GM19463 (cell line): ENCODE data around the gene SPPL2A.
"Not testable (repeated sequence)": the region's sequence is repeated elsewhere in the genome, so short reads cannot be mapped to it uniquely, and the experiment has no call there.

Source experiments
- ATAC-seq: cut with Tn5 transposase; IDR thresholded peaks from one replicate; pipeline ENCODE4 v1.9.1; 2021; ENCODE audit warnings: mild to moderate bottlenecking, moderate library complexity; ENCODE audit not compliant: unreplicated experiment

SPPL2A gene

DNA sequence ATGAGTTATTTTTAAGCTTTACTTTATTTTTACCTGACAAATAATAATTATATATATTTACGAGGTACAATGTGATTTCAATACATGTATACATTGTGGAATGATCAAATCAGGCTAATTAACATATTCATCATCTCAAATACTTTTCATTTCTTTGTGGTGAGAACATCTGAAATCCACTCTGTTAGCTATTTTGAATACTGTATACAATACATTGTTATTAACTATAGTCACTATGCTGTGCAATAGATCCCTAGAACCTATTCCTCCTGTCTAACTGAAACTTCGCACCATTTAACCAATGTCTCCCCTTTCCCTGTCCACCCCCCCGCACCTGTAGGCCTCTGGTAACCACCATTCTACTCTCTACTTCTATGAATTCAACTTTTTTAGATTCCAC lies 7.9 kb upstream of the SPPL2A start:
- ATAC-seq = no peak

DNA sequence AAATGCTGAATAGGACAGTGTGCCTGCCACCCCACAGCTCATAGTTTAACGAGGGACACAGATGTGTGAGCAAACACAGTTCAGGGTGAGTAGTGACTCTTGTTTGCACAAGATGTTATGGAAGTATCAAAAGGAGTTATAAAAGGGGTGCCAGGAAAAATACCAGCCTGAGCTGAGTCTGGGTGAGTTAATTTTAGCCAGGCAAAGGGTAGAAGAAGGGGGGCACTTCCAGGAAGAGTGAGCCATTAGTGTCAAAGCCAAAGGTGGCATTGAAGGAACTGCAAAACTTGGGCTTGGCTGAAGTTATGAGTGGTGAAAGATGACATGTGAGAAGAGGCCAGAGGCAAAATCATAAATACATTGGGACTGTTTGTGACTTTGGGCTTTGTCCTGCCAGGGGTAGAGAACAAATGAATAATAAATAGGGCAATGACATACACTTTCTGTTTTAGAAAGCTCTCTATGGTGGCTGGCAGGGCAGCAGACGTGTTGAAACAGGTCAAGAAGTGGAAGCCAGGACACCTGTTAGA lies 1.9 kb upstream of the SPPL2A start:
- ATAC-seq = no peak

DNA sequence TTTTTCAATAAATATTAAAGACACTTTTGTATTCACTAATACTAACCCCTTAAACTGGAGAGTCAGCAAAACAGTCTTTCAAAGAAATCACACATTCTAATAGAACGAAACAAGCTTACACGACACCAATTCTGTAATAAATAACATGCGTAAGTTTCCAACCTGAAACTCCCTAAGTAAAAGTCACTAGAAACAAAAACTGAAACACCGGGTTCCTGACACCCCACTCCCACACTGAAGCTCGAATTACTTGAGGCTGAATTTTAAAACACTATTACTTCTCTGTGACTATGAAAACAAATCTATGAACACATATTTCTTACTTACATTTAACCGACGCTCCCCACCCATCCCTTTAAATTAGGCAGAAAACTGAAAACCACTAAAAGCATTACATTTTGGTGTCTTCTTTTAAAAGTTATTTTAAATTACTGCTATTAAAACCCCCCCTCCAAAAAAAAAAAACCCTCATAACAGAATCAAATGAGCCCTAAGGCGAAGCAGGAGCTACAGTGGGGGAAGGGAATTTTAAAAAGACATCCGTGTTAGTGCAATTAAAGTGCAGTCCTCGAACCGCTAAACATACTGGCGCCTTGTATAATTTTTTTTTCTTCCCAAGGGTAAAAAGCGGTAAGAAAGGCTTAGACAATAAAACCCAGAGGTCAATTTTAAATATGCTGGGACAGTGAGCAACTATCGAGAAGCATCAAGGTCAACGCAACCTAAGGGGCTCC lies 878 bp downstream of the SPPL2A start:
- no peak for ATAC-seq

DNA sequence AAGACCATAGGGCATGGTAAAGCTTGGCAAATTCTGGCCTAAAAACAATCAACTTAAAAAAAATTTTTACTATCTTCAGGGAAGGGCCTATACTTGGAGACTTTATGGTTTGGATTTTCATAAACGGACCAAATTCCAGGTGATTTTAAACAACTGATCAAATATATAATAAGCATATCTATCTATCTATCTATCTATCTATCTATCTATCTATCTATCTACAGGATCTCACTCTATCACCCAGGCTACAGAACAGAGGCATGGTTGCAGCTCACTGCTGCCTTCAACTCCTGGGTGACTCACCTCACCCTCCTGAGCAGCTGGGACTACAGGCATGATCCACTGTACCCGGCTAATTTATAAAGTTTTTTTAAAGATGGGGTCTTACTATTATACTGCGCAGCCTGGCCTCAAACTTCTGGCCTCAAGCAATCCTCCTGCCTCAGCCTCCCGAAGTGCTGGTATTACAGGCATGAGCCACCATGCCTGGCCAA lies 6.7 kb downstream of the SPPL2A start:
- ATAC-seq = no peak

DNA sequence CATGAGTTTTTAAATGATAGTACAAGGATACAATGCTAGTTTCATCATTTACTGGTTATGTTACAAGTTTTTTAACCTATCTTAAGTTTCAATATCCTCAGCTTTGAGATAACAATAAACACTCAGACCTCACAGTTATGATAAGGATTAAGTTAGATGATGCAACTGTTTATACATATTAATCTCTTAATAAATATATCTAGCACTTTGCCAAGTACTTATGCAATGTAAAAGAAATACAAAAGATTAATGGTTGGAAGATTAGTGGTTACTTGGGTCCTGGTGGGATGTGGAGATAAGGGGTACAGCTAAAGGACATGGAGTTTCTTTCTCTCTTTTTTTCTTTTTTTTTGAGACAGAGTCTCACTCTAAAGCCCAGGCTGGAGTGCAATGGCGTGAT lies 12.0 kb downstream of the SPPL2A start:
- no peak for ATAC-seq

DNA sequence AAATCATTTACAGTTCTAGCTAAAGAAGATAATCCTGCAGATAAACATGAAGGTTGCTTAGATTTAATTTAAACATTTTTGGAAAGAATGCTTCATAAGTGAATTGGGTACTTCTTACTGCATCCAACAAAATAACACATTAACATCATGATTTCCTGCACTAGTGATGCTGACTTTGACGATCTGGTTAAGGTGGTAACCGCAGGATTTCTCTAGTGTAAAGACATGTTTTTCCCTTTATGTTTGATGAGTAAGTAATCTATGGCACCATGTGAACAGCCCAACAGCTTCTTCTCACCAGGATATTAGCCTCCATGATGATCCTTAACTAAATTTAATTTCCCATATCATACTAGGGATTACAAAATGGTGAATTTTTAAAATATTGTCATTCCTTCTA lies 14.1 kb downstream of the SPPL2A start:
- no peak for ATAC-seq

DNA sequence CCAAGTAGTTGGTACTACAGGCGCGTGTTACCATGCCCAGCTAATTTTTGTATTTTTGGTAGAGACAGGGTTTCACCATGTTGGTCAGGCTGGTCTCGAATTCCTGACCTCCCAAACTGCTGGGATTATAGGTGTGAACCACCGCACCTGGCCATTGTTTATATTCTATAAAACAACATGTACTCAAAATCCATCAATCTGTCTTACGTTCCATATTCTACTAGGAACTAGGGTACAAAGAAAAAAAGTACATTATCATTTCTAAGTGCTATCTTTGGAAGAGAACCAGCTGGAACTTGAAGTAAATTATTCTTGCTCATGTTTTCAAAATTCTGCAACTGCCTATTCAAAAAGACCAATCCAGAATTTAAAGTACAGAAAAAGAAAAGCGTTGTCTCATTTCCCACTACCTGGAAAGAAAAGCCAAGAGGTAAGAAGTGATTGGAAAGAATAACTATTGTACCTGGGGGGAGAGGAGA lies 15.2 kb downstream of the SPPL2A start:
- ATAC-seq = no peak

DNA sequence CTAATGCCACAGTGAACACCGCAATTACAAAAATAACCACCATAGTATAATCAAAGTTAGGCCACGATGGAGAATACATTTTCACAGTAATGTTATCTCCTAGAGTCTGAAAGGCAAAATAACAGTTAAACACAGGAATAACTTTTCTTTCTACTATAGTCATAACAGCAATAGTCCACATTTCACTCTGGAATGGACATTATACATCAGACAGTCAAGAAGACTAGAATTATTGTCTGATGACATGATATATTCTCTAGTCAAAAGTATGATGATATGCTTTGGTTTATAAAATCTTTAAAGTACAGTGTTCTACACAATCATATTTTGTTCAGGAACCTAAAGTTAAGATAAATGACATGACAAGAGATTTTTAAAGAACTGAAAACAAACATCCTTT lies 18.0 kb downstream of the SPPL2A start:
- ATAC-seq = no peak

DNA sequence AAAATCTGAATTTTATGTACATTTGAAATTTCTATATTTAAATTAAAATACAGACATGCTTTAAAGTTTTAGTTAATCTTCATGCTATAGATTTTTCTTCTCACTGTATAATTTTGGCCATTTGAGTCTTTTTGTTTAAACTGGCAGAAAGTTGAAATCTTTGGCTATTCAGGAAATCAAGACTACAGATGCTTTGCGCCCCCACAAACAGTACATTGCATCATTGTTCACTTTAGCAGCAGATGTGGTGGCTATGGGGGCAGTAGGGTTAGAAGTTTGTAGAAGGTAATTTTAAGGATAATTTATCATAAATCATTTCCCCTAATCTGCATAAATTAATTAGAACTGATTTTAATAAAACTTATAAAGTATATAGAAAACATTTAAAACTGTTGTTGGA lies 20.9 kb downstream of the SPPL2A start:
- no peak for ATAC-seq

DNA sequence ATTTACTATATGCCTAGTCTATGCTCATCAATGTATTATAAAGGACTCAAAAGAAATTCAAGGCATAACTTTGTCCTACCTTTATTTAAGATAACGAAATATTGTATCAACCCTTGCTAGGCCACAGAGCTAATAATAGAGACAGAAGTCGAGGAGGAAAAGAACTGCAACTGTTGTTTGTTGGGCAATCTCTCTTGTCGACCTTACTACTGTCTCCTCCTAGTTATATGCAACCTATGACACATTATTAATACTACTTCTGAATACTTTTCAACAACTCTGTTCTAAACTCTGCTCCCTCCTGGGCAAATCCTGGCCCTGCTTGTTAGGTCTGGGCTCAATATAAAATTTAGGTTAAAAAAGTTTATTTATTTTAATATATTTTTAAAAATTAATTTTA lies 24.6 kb downstream of the SPPL2A start:
- no peak for ATAC-seq

DNA sequence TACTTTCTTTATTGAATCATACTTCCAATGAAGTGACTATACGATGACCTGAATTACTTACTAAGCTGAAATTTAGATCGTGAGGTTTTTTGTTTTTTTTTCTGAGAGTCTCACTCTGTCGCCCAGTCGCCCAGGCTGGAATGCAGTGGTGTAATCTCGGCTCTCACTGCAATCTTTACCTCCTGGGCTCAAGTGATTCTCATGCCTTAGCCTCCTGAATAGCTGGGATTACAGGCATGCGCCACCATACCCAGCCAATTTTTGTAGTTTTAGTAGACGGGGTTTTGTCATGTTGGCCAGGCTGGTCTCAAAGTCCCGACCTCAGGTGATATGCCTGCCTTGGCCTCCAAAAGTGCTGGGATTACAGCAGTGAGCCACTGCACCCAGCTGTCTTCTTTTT lies 28.7 kb downstream of the SPPL2A start:
- ATAC-seq = no peak

DNA sequence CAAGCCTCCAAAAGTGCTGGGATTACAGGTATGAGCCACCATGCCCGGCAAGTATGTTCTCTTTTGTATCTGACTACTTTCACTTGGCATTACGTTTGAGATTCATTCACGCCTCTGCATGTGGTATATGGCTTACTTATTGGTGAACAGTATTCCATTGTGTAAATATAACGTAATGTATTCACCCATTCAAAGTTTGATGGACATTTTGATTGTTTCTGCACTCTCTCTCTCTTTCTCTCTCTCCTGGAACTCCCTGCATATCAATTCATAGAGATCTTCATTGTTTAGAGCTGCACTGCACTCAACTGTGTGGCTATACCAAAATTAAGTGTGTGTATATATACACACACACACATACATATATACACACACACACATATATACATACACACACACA lies 30.4 kb downstream of the SPPL2A start:
- ATAC-seq = no peak

DNA sequence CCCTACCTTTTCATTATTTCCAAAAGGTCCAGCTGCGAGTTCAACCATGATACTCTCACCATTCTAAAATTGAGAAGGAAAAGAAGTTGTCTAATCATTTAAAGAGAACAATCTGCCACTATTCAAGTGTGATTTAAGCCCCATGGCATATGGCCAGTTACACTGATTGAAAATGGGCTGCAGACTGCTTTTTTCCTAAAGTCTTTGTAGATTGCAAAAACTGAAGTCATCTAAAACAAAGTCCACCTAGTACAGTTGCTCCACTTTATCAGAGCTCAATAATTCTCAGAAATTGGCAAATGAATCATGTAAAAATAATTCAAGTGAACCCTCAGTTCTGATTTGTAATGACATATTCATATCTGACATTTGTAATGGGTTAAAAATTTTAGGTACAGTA lies 39.2 kb downstream of the SPPL2A start:
- ATAC-seq = no peak

DNA sequence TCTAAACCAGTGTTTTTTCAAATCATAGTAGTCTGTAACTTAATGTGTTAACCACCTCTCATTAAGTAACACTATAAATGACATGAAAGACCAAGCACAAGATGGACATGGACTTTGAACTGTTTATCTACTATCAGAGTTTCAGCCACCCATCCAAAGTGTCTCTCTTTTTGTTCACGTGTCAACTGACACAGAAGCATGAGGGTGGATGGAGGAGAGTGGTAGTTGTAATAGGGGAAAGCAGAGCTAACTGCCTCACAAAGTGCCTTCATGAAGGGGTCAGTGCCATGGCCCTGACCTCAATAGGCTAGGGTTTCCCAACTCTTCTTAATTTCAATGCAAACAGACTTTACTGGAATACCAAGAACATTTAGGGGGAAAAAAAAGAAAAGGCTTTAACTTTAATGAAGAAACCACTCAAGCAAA lies 46.8 kb downstream of the SPPL2A start:
- ATAC-seq = no peak

DNA sequence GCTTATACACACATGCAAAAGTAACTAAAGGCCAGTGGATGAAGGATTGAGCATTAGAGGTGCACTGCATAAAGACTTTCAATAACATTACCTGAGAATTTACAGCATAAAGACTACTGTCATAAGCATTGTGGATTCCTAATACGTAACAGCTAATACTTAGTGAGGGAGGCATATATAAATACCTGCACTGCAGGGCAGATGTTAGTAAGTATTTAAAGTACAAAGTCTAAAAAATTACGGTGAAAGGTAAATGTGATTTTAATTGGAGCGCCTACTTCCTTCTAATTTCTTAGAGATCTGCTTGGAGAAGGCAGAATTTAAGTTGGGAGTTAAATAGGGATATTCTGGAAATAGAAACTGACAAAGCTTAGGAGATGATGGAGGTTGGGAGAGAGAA lies 53.5 kb downstream of the SPPL2A start:
- ATAC-seq = no peak

DNA sequence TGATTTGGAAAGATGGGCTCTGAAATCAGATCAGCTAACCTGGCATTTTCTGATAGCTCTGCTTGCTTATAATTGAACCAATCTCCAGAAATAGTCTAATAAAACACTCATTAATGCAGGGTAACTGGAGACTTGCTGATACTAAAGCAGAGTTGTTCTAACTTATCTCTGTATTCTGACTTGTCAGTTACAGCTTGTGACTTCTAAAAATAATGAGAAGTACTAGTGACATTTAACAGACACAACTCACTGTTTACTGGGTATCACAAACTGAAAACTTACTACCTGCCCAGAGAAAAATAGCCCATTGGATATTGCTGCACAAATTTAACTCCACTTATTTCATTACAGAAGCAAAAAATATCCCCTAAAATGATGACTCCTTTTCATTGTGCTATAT lies 54.9 kb downstream of the SPPL2A start:
- no peak for ATAC-seq

DNA sequence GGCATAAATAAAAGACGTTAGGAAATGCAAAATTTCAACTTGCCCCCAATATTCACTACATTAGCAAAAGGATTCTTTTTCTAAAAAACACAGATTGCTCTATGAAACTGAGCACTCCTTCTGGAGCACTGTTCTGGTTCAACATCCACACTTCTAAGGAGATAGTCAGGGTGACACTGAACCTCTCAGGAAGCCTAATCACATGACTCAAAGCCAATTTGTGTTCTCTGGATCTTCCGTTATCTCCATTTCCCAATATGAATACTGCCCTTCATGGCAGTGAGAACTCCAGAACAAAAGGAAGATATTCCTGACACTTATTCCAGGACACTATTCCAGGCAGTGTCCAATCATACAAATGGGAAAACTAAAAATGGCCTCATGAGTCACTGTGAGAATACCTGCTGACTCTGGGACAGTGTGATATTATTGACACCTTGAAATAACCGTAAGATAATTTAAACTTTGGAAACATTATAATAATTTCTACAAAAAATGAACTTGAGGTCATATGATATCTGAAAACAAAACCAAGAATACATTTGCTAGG lies 57.6 kb downstream of the SPPL2A start:
- no peak for ATAC-seq

DNA sequence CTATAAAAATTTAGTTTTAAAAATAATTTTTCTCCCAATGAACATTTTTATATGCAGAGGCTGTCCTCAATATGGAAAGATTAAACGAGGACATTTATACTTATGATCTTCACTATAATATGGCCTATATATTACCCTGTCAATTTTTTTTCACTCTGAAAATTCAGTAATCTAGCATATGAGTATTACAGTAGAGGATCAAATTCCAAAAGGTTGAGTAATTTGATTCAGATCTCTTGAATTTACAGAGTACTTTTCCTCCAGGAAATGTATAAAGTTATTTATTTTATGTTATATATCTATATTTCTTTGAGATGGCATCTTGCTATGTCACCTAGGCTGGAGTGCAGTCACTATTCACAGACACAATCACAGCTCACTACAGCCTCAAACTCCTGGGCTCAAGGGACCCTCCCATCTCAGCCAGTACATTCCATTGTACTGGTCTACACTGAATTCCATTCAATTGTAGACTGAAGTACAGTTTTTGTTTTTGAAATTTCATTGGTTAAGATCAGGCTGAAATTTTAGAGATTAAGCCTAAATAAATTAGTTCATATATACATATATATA lies 62.7 kb downstream of the SPPL2A start:
- no peak for ATAC-seq

DNA sequence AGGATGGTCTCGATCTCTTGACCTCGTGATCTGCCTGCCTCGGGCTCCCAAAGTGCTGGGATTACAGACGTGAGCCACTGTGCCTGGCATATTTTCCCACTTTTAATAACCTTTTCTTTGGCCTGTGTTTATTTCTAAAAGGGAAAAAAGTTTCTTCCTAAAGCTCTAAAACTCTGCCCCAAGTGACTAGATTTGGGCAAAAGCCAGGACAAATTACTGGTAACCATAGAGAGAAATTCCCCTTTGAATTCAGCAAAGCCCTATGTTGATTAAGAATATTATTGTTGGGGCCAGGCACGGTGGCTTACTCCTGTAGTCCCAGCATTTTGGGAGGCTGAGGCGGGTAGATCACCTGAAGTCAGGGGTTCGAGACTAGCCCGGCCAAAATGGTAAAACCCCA lies 67.4 kb downstream of the SPPL2A start:
- ATAC-seq = no peak

DNA sequence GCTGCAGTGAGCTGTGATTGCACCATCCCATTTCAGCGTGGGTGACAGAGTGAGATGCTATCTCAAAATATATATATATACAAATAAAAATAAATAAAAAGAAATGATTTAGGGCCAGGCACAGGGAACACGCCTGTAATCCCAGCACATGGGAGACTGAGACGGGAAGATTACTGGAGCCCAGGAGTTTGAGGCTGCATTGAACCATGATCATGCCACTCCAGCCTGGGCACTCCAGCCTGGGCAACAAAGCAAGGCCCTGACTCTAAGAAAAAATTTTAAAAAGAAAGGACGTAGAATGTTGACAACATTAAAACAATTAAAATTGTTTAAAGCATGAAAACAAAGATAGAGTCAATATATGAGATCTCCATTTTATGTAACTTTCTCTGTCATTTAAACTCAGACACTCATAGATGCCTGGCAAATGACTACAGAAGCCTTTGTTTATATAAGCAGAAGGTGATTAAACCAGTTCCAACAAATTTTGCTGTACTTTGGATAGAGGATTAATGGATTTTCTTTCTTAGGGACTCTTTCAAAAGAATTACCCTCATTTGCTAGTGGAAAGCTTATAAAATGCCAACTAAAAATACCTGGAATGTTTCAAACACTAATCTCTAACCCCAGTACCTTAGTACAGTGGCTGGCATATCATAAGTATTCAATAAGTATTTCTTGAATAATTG lies 68.3 kb downstream of the SPPL2A start:
- ATAC-seq = no peak

DNA sequence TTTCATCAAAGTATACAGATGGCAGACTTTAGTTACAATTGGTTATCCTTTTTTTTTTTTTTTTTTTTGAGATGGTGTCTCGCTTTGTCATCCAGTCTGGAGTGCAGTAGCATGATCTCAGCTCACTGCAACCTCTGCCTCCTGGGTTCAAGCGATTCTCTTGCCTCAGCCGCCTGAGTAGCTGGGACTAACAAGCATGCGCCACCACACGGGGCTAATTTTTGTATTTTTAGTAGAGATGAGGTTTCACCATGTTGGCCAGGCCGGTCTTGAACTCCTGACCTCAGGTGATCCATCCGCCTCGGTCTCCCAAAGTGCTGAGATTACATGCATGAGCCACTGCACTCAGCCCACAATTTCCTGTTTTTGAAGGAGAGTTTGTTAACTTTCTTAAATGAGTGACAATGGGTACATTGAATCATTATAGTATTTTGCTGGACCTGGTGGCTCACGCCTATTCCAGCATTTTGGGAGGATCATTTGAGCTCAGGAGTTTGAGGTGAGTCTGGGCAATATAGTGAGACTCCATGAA lies 70.8 kb downstream of the SPPL2A start:
- not testable (repeated sequence) for ATAC-seq
